GM12878 (cell line): ENCODE measurements around the gene SNN.

ENCODE experiments used
- EZH2 ChIP-seq: IDR thresholded peaks from 2 replicates; pipeline ENCODE4 v1.6.1; 2012; ENCODE audit warnings: low read depth, mild to moderate bottlenecking, control low read depth, inconsistent platforms, low read length, borderline replicate concordance; ENCODE audit not compliant: control insufficient read depth
- MYC ChIP-seq: IDR thresholded peaks from 2 replicates; pipeline ENCODE4 v1.6.1; 2011; ENCODE audit warnings: mild to moderate bottlenecking, low read length, moderate library complexity, inconsistent platforms; ENCODE audit not compliant: insufficient read depth, insufficient replicate concordance, insufficient read length, severe bottlenecking
- NR2F1 ChIP-seq: fragments of 450-650 bp; conservative IDR thresholded peaks from 2 replicates; pipeline ENCODE4 v1.6.1; 2017; ENCODE audit warnings: mild to moderate bottlenecking
- POLR2A ChIP-seq: IDR thresholded peaks from 2 replicates; pipeline ENCODE4 v1.6.1; 2011; ENCODE audit warnings: low read depth, mild to moderate bottlenecking, low read length
- TF ChIP-seq, protein P1 (sequence below): fragments of 450-650 bp; formaldehyde crosslinking; IDR thresholded peaks from 2 replicates; pipeline ENCODE4 v1.4.0; 2020; ENCODE audit warnings: mild to moderate bottlenecking, moderate library complexity
- TF ChIP-seq, protein P2 (sequence below): fragments of 450-650 bp; IDR thresholded peaks from 2 replicates; pipeline ENCODE4 v1.6.1; 2017; ENCODE audit warnings: mild to moderate bottlenecking, low read depth, inconsistent platforms; ENCODE audit not compliant: poor library complexity, severe bottlenecking
- TF ChIP-seq, protein P3 (sequence below), 3 experiments: IDR thresholded peaks in 2 of 3; conservative IDR thresholded peaks in 1 of 3; 2 replicates each; pipeline ENCODE4 v1.5.1; 2011; ENCODE audit warnings: low read depth in 3 of 3, low read length in 3 of 3, mild to moderate bottlenecking in 3 of 3, control low read depth in 2 of 3, moderate library complexity in 2 of 3, inconsistent platforms in 1 of 3, mixed read lengths in 1 of 3; ENCODE audit not compliant: control insufficient read depth in 2 of 3, insufficient read depth in 1 of 3; ENCODE audit errors: extremely low read depth in 1 of 3

DNA sequence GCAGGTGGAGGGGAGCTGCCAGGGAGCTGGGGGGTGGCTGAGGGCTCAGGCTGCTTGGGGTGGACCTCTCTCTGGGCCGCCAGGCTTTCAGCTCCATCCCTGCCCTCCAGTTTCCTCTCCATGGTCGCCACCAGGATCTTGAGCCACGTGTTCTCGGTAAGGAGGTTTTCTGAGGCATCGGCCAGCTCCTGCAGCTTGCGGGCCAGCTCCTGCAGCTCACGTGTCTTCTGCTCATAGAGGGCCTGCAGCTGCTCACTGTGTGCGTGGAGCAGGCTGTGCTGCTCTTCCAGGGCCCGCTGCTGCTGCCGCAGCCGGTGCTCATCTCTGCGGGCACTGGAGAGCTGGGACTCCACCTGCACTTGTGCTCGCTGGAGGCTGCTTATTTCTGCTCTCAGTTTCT is 11.0 kb downstream of the SNN start:
- TF ChIP-seq NR2F1 (no peak), POLR2A (peak; percentile 33; the same call in 1 of the 2 replicates), MYC (no peak), EZH2 (no peak)
- TF ChIP-seq, protein P1, sequence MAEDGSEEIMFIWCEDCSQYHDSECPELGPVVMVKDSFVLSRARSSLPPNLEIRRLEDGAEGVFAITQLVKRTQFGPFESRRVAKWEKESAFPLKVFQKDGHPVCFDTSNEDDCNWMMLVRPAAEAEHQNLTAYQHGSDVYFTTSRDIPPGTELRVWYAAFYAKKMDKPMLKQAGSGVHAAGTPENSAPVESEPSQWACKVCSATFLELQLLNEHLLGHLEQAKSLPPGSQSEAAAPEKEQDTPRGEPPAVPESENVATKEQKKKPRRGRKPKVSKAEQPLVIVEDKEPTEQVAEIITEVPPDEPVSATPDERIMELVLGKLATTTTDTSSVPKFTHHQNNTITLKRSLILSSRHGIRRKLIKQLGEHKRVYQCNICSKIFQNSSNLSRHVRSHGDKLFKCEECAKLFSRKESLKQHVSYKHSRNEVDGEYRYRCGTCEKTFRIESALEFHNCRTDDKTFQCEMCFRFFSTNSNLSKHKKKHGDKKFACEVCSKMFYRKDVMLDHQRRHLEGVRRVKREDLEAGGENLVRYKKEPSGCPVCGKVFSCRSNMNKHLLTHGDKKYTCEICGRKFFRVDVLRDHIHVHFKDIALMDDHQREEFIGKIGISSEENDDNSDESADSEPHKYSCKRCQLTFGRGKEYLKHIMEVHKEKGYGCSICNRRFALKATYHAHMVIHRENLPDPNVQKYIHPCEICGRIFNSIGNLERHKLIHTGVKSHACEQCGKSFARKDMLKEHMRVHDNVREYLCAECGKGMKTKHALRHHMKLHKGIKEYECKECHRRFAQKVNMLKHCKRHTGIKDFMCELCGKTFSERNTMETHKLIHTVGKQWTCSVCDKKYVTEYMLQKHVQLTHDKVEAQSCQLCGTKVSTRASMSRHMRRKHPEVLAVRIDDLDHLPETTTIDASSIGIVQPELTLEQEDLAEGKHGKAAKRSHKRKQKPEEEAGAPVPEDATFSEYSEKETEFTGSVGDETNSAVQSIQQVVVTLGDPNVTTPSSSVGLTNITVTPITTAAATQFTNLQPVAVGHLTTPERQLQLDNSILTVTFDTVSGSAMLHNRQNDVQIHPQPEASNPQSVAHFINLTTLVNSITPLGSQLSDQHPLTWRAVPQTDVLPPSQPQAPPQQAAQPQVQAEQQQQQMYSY (CRISPR knock-in tag) = no peak
- TF ChIP-seq, protein P2, sequence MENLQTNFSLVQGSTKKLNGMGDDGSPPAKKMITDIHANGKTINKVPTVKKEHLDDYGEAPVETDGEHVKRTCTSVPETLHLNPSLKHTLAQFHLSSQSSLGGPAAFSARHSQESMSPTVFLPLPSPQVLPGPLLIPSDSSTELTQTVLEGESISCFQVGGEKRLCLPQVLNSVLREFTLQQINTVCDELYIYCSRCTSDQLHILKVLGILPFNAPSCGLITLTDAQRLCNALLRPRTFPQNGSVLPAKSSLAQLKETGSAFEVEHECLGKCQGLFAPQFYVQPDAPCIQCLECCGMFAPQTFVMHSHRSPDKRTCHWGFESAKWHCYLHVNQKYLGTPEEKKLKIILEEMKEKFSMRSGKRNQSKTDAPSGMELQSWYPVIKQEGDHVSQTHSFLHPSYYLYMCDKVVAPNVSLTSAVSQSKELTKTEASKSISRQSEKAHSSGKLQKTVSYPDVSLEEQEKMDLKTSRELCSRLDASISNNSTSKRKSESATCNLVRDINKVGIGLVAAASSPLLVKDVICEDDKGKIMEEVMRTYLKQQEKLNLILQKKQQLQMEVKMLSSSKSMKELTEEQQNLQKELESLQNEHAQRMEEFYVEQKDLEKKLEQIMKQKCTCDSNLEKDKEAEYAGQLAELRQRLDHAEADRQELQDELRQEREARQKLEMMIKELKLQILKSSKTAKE = no peak
- TF ChIP-seq, protein P3, sequence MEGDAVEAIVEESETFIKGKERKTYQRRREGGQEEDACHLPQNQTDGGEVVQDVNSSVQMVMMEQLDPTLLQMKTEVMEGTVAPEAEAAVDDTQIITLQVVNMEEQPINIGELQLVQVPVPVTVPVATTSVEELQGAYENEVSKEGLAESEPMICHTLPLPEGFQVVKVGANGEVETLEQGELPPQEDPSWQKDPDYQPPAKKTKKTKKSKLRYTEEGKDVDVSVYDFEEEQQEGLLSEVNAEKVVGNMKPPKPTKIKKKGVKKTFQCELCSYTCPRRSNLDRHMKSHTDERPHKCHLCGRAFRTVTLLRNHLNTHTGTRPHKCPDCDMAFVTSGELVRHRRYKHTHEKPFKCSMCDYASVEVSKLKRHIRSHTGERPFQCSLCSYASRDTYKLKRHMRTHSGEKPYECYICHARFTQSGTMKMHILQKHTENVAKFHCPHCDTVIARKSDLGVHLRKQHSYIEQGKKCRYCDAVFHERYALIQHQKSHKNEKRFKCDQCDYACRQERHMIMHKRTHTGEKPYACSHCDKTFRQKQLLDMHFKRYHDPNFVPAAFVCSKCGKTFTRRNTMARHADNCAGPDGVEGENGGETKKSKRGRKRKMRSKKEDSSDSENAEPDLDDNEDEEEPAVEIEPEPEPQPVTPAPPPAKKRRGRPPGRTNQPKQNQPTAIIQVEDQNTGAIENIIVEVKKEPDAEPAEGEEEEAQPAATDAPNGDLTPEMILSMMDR (IDR thresholded peaks at IDR 0.05 in 2 of 3, conservative IDR thresholded peaks at IDR 0.05 in 1 of 3; ENCODE audit: control insufficient read depth in 2 of 3, extremely low read depth in 1 of 3, insufficient read depth in 1 of 3, low read depth in 3 of 3, low read length in 3 of 3) = no peak
